GM21723 (cell line): ENCODE results near the gene CSRP1.
"Not testable (repeated sequence)": the region's sequence is repeated elsewhere in the genome, so short reads cannot be mapped to it uniquely, and the experiment has no call there.

Experiments used
- ATAC-seq: cut with Tn5 transposase; IDR thresholded peaks from one replicate; pipeline ENCODE4 v1.9.1; 2021; ENCODE audit warnings: mild to moderate bottlenecking, moderate library complexity; ENCODE audit not compliant: unreplicated experiment

CSRP1 gene

DNA sequence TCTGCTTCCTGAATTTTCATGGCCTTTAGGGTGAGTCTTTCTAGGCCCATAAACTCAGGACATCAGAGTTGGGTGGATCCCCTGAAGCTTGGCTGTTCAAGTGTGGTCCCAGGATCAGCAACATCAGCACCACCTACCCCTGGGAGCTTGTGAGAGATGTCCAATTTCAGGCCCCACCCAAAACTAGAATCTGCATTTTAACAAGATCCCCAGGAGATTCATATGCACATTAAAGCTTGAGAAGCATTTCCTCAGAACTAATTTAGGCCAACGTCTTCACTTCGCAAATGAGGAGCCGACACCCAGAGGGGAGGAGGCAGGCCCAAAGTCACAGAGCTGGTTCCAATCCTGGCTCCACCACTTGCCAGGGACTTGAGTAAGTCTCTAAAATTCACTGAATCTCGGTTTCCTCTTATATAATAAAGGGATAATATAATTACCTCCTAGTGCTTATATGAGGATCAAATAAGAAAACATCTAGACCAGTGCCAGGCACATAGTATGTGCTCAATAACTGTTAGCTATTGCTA is 27.7 kb downstream of the CSRP1 start:
- no peak for ATAC-seq

- ATAC-seq, result not testable (repeated sequence)
Observed at GRCh38 chr1:201478666-201479065, 28.3 kb downstream of the CSRP1 start.

DNA sequence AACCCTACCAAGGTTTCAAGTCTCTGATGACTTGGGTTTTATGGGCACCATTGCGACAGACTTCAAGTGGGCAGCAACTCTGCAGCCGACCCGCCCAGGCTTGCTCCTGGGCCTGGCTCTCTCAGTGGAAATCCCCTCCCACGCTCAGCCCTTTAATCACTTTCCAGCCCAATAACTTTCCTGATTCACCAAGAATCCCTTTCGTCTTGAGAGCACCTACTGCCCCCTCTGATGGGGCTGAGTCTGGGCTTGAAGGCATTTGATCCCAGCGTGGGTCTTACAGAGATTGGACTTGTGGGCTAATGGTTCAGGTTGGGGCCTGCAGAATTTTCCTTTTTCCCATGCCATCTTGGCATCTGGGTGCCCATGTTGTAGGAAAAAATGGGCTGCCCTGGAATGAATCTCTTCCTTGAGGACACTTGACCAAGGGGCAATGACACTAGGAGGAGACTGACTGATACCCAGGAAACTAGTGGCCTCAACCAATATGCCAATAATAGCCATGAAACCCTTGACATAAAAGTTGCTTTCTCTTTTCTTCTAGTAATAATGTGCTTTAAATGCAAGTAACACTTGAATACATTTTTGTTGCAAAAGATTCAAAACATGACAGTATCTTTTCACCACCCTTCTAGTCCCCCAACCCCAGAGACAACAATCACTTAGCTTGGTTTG is 30.1 kb downstream of the CSRP1 start:
- ATAC-seq, result no peak

DNA sequence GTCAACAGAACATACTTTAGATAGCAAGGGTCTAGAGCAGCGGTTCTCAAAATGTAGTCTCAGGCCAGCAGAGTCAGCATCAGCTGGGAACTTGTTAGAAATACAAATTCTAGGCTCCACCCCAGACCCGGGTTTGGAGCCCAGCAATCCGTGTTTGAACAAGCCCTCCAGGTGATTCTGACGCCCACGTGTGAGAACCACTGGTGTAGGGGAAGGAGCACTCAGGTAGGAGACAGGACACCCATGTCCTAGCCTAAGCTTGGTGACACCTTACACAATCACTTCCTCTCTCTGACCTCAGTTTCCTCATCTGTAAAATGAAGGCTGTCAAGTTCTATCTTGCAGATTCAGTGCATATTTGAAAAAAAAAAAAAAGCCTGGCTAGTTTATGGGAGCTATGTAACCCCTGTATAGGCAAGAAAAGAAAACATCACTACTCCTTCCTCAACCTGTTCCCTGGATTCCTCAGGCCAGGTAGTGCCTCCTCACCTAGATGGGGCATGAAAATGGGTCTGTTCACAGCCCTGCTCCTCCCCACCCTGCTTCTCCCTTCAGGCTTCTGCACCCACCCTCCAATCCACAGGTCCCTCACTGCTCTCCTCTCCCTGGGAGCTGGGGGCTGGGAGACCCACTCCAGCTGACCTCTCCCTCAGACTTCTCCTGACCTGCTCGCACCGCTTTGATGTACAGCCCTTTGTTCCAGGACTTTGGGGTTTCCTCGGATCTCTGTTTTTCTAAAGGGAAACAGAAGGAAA is 30.8 kb downstream of the CSRP1 start:
- no peak for ATAC-seq

DNA sequence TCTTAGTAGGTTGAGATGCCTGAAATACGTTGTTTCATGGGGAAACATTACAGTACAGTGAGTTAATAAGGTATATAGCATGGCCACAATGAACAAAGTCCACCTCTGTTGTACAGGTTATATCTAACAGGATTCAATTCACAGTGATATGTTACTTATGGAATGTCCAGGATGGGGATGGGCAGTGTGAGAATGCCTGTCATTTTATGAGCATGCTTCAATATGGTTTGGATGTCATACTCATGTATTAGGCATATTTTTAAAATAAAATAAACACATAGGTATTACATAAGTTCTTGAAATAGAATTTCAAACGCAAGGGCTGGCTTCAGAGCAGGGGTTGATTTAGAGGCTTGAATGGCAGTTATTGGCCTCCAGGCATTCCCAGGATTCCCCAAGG is 31.8 kb downstream of the CSRP1 start:
- ATAC-seq, result no peak

- no peak for ATAC-seq
Observed at GRCh38 chr1:201473296-201473695, 33.6 kb downstream of the CSRP1 start.

DNA sequence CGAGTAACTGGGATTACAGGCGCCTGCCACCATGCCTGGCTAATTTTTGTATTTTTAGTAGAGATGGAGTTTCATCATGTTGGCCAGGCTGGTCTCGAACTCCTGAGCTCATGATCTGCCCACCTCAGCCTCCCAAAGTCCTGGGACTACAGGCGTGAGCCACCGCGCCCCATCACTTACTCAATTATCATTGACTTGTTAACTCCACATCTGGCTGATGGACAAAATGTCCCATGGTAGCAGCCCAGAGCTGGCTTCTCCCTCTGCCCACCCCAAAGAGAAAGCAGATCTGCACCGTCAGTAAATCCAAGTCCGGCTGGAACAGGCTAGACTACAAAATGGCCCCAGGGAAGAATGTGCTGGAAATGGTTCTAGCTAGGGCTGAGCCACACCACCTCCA is 34.6 kb downstream of the CSRP1 start:
- not testable (repeated sequence) for ATAC-seq

DNA sequence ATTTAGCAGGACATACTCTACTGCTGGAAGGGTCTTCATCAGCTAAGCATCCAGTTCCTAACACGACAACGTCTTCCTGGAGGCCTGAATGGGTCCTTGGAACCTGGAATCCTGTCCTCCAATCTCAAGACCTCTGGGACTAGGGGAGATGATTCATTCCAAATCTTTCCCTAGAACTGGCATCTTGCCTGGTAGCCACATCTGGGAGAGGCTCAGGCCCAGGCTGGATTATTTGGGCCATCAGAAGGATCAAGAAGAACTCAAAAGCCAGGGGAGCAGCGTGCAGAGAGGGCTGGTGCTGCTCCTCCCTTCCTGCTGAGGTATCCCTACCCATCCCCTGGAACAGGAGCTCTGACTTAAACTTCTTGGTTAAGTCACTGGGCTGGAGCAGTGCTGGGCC is 35.2 kb downstream of the CSRP1 start:
- no peak for ATAC-seq

DNA sequence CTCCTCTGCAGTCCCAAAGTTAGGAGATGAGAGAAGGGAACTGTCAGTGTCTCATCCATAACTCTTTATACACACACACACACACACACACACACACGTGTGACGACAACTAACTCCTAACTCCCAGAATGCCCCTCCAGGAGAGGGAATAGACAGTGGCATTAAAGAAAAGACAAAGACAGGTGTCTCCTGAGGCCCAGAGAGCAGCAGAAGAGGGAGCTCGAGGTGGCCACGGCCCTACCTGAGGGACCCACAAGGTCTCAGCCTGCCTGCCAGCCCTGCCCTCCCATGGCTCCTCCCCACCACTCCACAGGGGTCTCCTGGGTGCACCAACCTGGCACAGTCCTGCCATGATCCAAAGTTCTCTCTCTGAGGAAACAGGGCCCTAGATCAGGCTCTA is 36.3 kb downstream of the CSRP1 start:
- ATAC-seq, result no peak

DNA sequence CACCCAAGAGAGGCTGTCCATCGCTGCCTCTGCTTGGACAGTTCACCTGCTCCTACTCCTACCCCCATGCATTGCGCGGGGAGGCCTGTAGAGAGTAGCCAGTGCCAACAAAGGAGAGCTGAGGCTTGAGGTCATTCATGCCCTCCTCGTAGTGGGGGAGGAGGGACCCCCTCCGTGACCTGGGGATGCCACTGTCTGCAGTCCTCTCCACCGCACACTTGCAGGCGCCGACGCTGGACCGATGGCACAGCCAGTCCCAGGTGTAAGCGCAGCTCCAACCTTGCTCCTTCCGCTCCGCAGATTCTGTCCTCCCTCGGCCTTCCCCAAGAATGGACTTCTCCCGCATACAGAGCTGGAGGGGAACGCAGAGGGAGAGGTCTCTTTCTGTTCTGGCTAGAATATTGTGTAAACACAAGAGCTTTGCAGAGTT is 37.3 kb downstream of the CSRP1 start:
- ATAC-seq, result no peak

DNA sequence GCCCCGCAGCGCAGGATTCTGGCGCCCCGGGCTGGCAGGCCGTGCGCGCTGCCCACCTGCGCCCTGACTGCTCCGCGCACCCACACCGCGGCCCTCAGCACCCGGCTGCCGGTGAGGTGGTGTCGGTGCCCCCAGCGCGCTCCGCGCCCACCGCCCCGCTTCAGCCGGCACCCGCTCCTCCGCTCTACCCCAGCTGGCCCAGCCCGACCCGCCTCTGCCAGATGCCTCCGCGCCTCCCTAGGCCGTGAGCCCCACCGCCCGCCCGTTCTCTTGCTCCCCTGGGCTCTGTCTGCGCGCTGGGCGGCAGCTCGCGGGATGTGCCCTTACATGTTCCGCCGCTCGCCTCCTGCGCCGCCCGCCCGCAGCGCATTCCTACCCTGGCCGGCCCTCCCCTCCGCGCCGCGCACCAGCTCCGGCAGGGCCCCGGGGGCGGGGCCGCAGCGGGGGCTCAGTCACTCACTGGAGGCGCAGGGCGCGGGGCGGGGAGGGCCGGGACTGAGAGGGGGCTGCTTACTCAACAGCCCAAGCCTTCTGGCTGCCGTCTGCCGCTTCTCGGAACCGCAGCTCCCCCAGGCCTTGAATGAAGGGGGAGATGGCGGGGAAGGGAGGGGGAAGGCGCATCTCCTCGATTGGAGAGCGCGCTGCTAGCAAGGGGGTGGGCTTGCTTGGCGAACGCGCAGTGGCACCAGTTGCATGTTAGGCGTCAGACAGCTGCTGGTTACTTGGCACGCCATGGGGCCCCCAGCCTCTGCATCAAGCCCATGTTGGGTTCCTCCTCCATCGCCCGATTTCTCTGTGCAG is 37.9 kb downstream of the CSRP1 start, which contains the start of gene PHLDA3:
Gene PHLDA3 (minus strand): TSS at position 345 of the 801 bp plus-strand sequence. CDS start 402 bp downstream, outside the sequence.
- peak; percentile 81 for ATAC-seq

- peak; percentile 53 for ATAC-seq
Observed at GRCh38 chr1:201468501-201468843, 38.5 kb downstream of the CSRP1 start.

DNA sequence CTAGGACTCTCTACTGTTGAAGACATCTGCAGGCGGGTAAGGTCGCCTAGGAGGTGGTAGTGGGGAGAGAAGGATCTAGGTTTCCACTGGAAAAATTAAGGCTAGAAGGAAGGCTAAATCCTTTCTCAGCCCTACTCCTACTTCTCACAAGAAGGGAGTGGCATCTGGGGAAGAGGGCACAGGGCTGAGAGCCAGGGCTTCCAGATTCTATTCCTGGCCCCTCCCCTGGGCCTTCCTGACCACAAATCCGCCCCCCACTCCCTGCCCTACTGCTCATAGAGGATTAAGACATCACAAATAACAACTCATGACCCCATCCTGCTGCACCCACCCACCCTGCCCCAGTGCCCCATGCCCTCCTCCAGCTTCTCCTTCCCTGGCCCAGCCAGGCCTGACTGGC is 40.4 kb downstream of the CSRP1 start:
- no peak for ATAC-seq

- ATAC-seq, result no peak
Observed at GRCh38 chr1:201465698-201466290, 41.1 kb downstream of the CSRP1 start.

GRCh38 chr1:201463071-201463552 is 43.8 kb downstream of the CSRP1 start:
- no peak for ATAC-seq

DNA sequence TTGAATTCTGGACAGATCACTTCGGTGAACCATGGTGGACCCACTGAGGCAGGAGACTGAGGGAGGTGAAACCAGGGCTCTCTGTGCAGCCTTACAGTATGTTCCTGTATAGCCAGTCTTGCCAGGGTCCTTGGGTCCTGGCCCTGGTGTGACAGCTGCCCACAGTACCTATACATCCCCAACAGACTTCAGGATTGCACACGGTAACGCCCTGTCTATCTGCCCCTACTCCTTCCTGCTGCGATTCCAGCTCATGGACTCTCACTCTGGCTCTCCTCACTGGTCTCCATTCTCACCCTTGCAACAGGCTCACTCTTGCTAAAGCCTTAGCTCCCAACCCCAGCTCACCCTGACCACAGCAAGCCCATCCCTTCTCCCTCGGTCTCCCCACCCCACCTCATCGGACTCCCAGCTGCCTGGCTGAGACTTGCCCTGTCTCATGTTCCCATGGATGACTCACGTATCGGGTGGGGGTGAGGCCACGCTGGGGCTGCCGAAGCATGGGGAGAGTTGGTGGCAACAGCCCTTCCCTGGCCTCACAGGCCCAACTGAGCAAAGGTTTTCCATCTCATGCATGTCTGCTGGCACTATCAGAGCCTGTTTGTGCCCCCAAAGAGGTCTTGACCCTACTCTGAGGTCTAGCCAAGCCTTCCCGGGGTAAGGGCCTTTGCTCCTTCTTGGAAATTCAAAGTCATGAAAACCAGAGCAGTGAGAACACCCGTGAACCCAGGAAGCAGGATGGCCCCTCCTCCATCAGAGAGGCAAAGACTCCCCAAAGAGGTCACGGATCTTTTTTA is 45.1 kb downstream of the CSRP1 start:
- no peak for ATAC-seq

DNA sequence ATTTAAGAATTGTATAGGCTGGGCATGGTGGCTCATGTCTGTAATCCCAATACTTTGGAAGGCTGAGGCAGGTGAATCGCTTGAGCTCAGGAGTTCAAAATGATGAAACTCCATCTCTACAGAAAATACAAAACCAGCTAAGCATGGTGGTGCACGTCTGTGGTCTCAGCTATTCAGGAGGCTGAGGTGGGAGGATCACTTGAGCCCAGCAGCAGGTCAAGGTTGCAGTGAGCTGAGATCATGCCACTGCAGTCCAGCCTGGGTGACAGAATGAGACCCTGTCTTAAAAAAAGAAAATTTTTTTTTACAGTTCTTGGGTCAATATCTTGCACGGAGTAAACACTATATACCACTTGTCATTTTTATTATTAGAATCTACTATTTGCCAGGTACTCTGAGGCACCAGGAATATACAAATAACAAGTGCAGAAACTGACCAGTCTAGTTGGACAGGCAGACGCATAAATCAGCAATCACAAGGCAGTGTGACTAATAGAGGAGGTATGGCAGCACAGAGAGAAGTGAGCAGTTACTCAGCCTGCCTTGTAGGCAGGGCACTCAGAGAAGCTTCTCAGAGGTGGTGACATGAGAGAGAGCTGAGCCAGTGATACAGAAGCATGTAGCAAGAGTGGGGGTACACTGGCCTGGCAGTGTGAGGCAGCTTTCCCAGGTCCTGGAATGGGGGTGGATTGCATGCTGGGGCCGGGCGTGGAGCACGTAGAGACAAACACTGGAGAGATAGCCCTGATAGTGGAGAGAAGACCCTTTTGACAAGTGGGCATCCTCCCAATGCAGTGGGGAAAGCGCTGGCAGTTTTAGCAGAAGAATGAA is 45.9 kb downstream of the CSRP1 start:
- no peak for ATAC-seq

DNA sequence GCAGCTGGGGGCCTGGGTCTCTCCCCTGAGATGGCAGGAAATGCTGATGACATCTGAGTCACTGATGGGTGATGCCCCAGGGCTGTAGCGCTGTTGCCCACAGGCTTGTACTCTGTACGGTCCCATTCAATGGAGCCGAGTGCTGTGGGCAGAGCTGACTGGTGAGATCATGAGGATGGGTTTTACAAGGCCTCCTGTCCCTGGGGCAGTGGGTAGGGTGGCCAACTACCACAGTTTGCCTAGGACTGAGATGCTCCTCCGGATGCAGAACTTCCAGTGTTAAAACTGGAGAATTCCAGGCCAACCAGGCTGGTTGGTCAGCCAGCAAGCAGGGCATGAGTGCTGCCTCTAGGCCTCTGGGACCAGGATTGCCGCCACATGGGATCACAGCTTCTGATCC is 47.1 kb downstream of the CSRP1 start:
- ATAC-seq, result no peak

GRCh38 chr1:201459052-201459451 is 47.9 kb downstream of the CSRP1 start:
- no peak for ATAC-seq
